Activated T-cell treated with anti-CD3 and anti-CD28 coated beads, Interleukin-2, amount 50 U/mL, for 48 hours (primary cell): Measurements from ENCODE around the gene CNTNAP5.

Experiments used
- DNase-seq, 2 experiments: peaks; one replicate each; pipeline ENCODE4 v3.0.0-alpha.2; 2020

The CNTNAP5 gene

DNA sequence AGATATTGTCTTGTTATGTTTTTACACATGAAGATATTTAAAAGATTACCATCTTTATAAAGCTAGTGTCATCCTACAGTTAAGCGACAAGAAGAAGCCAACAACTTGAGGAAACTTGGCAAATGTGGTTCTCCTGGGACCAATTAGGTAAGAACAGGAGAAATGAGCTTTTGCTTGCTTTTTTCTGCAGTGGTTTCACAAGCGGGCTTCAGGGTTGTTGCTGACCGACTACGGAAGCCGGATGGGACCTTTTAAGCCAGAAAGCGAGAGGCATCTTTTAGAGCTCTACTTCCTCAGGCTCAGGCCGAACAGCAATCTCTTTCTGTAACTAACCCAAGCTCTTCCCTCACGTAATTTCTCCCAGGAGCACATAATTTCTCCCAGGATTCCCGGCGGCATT, 256.5 kb downstream of the CNTNAP5 start:
- DNase-seq = no peak

DNA sequence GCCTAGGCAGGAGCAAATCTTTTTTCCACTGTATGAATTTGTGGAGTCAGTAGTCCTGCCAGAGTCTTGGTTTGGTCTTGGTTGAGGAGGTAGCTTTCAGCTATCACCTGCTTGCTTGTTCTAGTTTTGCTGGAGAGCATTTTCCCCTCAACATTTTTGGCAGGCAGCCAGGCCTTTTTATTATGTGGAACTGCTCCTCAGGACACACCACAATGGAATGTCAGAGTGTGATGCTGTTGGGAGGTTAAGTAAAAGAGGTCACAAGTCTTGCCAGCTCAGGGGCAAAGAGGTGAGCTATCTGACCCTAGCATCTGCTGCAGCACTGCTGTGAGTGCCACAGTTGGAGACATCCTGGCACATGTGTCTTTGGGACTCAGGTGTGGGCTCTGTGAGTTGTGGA, 258.0 kb downstream of the CNTNAP5 start:
- DNase-seq = no peak

GRCh38 chr2:124286089-124286783, 261.1 kb downstream of the CNTNAP5 start:
- DNase-seq = no peak

DNA sequence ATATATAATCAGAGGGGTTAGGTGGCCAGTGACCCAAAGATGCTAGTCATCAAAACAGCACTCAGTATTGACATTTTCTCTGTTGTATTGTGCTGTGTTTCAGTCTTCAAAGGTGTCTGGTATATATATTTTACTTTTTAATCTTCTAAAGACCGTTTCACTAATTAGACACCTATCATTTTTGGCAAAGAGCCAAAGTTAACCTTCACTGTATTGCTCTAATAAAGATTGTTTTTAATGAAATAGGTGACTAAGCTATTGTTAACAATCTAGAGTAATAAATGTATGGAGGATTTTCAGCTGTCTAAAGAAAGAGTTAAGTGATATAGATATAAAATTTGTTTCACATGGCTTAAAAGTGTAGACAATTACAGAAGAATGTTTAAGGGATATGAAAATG, 264.0 kb downstream of the CNTNAP5 start:
- no peak for DNase-seq

- no peak for DNase-seq
These were observed 264.5 kb downstream of the CNTNAP5 start for GRCh38 chr2:124289615-124290014.

- no peak for DNase-seq
These were observed 271.4 kb downstream of the CNTNAP5 start for GRCh38 chr2:124296470-124296869.

GRCh38 chr2:124301915-124302314, 276.8 kb downstream of the CNTNAP5 start:
- no peak for DNase-seq

DNA sequence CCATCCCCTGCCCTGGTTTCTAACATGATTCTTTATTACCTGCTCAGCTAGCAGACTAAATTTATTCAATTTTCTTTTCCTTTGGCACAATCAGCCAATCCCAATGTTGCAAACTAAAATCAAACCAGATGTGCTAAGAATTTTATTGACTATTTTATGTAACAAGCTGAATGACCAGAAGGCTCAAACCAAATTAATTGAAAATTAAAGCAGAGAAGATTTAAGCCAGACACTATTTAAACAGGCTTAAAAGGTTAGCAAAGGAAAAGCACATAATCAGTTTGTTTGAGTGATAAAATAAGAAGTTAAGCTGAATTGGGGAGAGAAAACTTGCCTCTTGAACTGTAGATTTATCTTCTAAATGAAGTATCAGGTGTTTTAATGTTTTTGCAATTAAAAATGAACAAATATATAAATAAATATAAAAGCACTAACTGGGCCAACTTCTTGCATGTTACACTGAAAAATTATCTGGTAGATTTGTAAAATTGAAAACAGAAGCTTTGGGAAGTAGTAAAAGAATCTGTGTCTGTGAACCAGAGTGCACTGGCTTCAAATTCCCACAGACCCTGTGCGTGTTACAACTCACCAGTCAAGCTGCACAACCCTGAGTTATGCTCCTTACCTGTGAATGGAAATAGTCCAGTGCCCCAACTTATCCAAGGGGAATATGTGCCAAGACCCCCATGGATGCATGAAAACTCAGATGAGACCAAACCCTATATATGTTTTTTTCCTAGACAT, 283.4 kb downstream of the CNTNAP5 start:
- DNase-seq = no peak

GRCh38 chr2:124309563-124310138, 284.6 kb downstream of the CNTNAP5 start:
- DNase-seq = no peak

DNA sequence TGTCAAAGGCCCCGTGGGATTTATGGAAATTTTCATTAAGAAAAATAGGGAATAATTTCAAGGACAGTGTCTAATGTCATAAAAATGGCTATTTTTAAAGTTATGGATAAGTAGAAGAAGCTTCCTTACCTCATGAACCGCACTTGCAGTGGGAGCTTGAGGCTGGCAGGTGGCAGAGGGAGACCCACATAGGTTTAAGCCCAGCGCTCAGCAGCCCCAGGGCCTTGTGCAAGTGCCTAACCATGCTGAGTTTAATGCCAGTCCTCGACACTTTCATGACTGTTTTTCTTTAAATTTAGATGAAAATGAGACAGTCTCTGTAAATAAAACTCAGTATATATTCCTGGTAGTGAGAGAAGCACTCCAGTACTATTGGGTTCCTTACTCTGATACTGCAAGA, 285.6 kb downstream of the CNTNAP5 start:
- no peak for DNase-seq

DNA sequence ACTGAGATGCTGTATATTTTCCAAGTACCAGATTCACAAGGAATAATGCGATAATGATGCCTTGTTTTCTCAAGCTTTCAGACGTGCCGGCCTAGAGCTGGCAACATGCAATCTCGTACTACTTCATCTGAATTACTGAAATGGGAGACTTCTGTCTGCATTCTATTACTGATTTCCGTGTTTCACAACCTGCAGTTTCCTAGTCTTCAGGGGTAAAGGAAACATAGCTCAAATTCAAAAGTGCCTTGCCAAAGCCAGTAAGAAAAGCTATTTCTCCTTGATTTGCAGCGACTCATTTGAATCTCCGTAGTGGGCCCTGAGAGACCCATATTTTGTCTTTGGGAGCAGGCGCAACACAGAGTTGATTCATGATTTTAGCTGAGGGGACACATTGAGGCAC, 289.0 kb downstream of the CNTNAP5 start:
- DNase-seq = no peak

- no peak for DNase-seq
These were observed 290.3 kb downstream of the CNTNAP5 start for GRCh38 chr2:124315221-124315880.

GRCh38 chr2:124316133-124316532, 291.0 kb downstream of the CNTNAP5 start:
- no peak for DNase-seq

- DNase-seq = no peak
These were observed 292.0 kb downstream of the CNTNAP5 start for GRCh38 chr2:124316881-124317605.

DNA sequence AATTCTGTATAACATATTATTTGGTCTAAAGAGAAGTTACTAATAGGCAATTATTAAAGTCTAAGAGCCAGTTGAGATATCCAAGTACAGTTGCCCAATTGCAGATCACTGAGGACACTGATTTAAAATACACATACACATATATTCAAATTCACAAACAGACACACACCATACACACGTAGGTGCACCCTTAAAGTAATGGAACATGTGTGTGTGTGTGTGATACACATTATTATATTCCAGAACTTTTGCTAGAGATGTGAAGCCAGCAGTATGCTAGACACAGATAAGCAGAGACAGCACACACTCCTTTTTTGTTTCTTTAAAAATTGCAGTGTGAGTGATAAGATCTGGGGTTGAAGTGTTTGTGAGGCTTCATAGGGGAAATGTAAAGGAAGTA, 292.5 kb downstream of the CNTNAP5 start:
- DNase-seq = no peak

DNA sequence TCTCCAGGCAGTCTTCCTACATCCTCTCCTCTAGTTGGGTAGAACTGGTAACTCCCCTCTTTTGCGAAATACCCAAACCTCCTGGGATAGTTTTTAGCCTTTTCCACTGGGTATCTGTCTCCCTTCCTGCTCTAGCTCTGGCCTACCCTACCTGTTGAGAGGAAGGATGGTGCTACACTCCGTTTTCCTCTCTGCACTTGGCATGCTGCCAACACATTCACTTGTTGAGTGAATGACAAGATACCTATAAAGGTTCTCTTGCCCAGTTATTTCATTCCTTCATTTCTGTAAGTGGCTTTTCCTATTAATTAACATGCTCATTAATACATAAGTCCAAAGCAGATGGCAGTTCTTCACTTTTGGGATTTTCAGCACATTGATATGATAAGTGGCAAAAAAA, 293.8 kb downstream of the CNTNAP5 start:
- no peak for DNase-seq

DNA sequence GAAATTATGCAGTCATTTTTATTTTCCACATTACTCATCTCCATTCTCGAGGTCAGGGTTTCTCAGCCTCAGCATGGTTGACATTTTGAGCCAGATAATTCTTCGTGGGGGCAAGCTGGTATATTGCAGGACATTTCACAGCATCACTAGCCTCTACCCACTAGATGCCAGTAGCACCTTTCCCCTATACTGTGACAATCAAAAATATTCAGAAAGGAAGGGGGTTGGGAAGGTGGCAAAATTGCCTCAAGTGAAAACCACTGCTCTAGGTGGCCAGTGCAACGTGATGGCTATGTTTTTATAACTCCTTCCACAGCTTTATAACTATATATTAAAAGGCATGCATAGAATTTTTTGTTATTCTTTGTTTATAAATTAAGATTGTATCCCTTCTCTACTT, 294.5 kb downstream of the CNTNAP5 start:
- DNase-seq = no peak

DNA sequence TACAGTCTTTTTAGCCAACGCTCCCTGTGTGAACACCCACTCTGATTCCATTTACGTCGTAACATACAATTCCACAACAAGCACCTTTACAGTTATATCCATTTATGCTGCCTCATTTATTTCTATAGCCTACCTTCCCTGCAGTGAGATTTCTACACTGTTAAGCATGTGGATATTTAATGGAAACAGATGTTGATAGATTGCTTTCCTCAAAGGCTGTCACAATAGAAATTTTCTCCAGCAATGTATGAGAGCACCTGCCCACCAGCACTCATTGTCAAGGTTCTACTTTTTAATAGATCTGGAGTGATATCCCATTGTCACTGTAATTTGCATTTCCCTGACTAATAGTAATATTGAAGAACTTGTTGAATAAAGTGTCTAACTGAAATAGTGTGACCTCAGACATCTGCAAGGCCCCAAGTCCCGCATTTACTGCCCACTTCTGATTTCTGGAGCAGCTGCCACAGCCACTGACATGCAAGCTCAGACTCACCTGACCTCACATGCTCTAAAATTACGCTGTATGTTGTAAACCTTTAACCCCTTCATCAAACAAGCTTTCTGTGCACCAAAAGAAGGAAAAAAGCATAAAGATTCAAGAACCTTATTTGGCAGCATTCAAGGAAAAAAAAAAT, 295.1 kb downstream of the CNTNAP5 start:
- DNase-seq = no peak

DNA sequence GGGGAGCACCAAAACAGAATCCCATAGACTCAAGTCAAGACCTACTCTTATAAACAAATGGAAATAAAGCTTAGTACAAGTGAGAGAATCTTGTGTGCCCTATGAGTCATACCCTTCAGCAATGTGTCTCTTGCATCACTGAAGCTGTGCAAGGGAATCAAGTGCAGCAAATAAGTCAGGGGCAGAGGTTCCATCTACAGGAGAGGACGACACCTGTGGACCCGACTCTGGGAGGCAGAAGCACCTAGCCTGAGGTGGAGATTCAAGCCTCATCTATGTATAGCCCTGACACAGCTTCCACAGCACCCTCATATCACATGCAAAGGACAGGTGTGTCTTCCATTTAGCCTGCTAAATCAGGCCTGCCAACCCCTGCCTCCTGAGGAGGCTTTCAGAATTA, 298.2 kb downstream of the CNTNAP5 start:
- no peak for DNase-seq

- no peak for DNase-seq
These were observed 300.8 kb downstream of the CNTNAP5 start for GRCh38 chr2:124325667-124326440.

- no peak for DNase-seq
These were observed 302.2 kb downstream of the CNTNAP5 start for GRCh38 chr2:124327303-124327702.

DNA sequence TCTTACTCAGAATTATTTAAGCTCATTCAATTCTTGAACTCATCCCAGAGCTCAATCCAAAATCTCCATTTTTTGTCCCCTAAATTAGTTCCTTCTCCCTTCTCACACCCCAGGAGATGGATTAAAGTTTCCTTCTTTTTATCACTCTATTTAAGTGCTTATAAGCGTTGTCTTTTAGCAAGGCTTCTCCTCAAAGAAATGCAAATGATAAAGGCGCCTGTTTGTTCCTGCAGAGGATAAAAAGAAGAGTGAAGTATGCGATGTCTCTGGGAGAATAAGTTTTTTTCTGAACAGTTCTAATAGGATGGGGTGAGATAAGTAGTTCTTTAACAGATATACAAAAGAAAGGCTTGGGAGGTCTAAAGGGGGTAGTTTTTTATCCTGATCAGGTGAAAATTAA, 303.3 kb downstream of the CNTNAP5 start:
- no peak for DNase-seq
